WTC11 (cell line): Measurements from ENCODE around the gene FHIT. TPM values are rescaled to one million over a fixed set of nuclear protein-coding genes. Genes with fewer than 3 reads are reported as not detected.

Source experiments
- ATAC-seq: fragments of 200-7000 bp; cut with Tn5 transposase; 2 replicates; pipeline ENCODE4 v1.10.0; 2021; ENCODE audit warnings: mild to moderate bottlenecking, moderate library complexity
- CTCF ChIA-PET: fragments of 300-600 bp; sonication (Branson Sonifier 250); formaldehyde crosslinking; loops from one replicate; lab custom pipeline; 2021; ENCODE audit warnings: antibody characterized with exemption; lab: Charles Lee
- POLR2A ChIA-PET: fragments of 350-600 bp; sonication (Branson Sonifier 250); formaldehyde crosslinking; loops from one replicate; lab custom pipeline; 2021; ENCODE audit warnings: antibody characterized with exemption; lab: Charles Lee
- DNase-seq: peaks from one replicate; pipeline ENCODE4 v3.0.0; 2021; ENCODE audit warnings: low spot score
- H3K27ac Mint-ChIP-seq: 2 replicates; pipeline ENCODE4 v1.8.0; 2021; ENCODE audit warnings: mixed read lengths
- H3K27me3 Mint-ChIP-seq: 2 replicates; pipeline ENCODE4 v1.8.0; 2021; ENCODE audit warnings: low read depth, mild to moderate bottlenecking, moderate library complexity, mixed read lengths
- H3K36me3 Mint-ChIP-seq: 2 replicates; pipeline ENCODE4 v1.8.0; 2021; ENCODE audit warnings: mixed read lengths
- H3K4me1 Mint-ChIP-seq: 2 replicates; pipeline ENCODE4 v1.8.0; 2022; ENCODE audit warnings: mixed read lengths
- H3K4me3 Mint-ChIP-seq: 2 replicates; pipeline ENCODE4 v1.8.0; 2021; ENCODE audit warnings: mild to moderate bottlenecking, moderate library complexity, mixed read lengths
- H3K9me3 Mint-ChIP-seq: 2 replicates; pipeline ENCODE4 v1.8.0; 2021; ENCODE audit warnings: mixed read lengths
- CREB1 ChIP-seq: sonication (generic); formaldehyde crosslinking; IDR thresholded peaks from 2 replicates; pipeline ENCODE4 v1.8.0; 2023; ENCODE audit warnings: mild to moderate bottlenecking, missing genetic modification reagents
- FOXJ3 ChIP-seq: sonication (generic); formaldehyde crosslinking; IDR thresholded peaks from 2 replicates; pipeline ENCODE4 v1.9.0; 2021; ENCODE audit warnings: missing genetic modification reagents, mild to moderate bottlenecking, borderline replicate concordance
- MYBL2 ChIP-seq: sonication (generic); formaldehyde crosslinking; IDR thresholded peaks from 2 replicates; pipeline ENCODE4 v1.8.1; 2023; ENCODE audit warnings: mild to moderate bottlenecking, moderate library complexity, missing genetic modification reagents
- NFATC4 ChIP-seq: fragments of 250-450 bp; sonication (Bioruptor Pico); IDR thresholded peaks from 2 replicates; pipeline ENCODE4 v1.9.0; 2021; ENCODE audit warnings: mild to moderate bottlenecking
- RELA ChIP-seq: sonication (generic); formaldehyde crosslinking; IDR thresholded peaks from 2 replicates; pipeline ENCODE4 v1.8.1; 2022; ENCODE audit warnings: missing genetic modification reagents, mild to moderate bottlenecking, borderline replicate concordance
- TEAD1 ChIP-seq: sonication (generic); formaldehyde crosslinking; IDR thresholded peaks from 2 replicates; pipeline ENCODE4 v1.8.0; 2022; ENCODE audit warnings: mild to moderate bottlenecking, missing genetic modification reagents
- ZNF219 ChIP-seq: sonication (generic); formaldehyde crosslinking; IDR thresholded peaks from 2 replicates; pipeline ENCODE4 v1.8.0; 2023; ENCODE audit warnings: missing genetic modification reagents, mild to moderate bottlenecking, borderline replicate concordance
- total RNA-seq: library from RNA; stranded (reverse); gene quantifications from 3 replicates; pipeline ENCODE4 v1.2.3, GENCODE V29; 2021
- TF ChIP-seq, protein P1 (sequence below): sonication (generic); formaldehyde crosslinking; IDR thresholded peaks from 2 replicates; pipeline ENCODE4 v1.8.1; 2023; ENCODE audit warnings: mild to moderate bottlenecking, missing genetic modification reagents, moderate library complexity
- TF ChIP-seq, protein P2 (sequence below): sonication (generic); formaldehyde crosslinking; IDR thresholded peaks from 2 replicates; pipeline ENCODE4 v1.8.1; 2023; ENCODE audit warnings: mild to moderate bottlenecking, missing genetic modification reagents, moderate library complexity
- TF ChIP-seq, protein P3 (sequence below): fragments of 250-450 bp; sonication (Bioruptor Pico); conservative IDR thresholded peaks from 2 replicates; pipeline ENCODE4 v1.9.0; 2021; ENCODE audit warnings: mild to moderate bottlenecking
- TF ChIP-seq, protein P4 (sequence below): fragments of 250-450 bp; sonication (Bioruptor Pico); IDR thresholded peaks from 2 replicates; pipeline ENCODE4 v1.9.0; 2021; ENCODE audit warnings: mild to moderate bottlenecking
- TF ChIP-seq, protein P5 (sequence below): sonication (generic); formaldehyde crosslinking; IDR thresholded peaks from 2 replicates; pipeline ENCODE4 v1.8.1; 2022; ENCODE audit warnings: missing genetic modification reagents, borderline replicate concordance
- TF ChIP-seq, protein P6 (sequence below): sonication (generic); formaldehyde crosslinking; IDR thresholded peaks from 2 replicates; pipeline ENCODE4 v1.8.1; 2023; ENCODE audit warnings: mild to moderate bottlenecking, missing genetic modification reagents, borderline replicate concordance
- TF ChIP-seq, protein P7 (sequence below): sonication (generic); formaldehyde crosslinking; IDR thresholded peaks from 2 replicates; pipeline ENCODE4 v1.8.1; 2022; ENCODE audit warnings: low read depth, missing genetic modification reagents, borderline replicate concordance
- TF ChIP-seq, protein P8 (sequence below): fragments of 250-450 bp; sonication (Bioruptor Pico); IDR thresholded peaks from 2 replicates; pipeline ENCODE4 v1.9.0; 2021; ENCODE audit warnings: moderate library complexity, mild to moderate bottlenecking, inconsistent platforms, borderline replicate concordance

The FHIT gene
- total RNA-seq, 1 experiment from 2014 or later: 2.6 TPM

DNA sequence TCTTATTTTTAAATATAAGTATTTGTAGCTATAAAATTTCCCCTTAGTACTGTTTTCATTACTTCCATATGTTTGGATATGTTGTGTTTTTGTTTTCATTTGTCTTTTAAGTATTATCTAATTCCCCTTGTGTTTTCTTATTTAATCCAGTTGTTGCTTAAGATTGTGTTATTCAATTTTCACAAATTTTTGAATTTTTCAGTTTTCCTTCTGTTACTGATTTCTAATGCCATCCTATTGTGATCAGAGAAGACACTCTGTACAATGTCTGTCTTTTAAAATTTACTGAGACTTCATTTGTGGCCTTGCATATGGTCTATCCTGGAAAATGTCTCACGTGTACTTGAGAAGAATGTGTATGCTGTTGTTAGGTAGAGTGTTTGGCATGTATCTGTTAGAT, 1405.9 kb downstream of the FHIT start (continued):
- TF ChIP-seq ZNF219 (CRISPR knock-in tag): no peak
- TF ChIP-seq, protein P1, sequence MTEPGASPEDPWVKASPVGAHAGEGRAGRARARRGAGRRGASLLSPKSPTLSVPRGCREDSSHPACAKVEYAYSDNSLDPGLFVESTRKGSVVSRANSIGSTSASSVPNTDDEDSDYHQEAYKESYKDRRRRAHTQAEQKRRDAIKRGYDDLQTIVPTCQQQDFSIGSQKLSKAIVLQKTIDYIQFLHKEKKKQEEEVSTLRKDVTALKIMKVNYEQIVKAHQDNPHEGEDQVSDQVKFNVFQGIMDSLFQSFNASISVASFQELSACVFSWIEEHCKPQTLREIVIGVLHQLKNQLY (CRISPR knock-in tag): no peak
- TF ChIP-seq, protein P2, sequence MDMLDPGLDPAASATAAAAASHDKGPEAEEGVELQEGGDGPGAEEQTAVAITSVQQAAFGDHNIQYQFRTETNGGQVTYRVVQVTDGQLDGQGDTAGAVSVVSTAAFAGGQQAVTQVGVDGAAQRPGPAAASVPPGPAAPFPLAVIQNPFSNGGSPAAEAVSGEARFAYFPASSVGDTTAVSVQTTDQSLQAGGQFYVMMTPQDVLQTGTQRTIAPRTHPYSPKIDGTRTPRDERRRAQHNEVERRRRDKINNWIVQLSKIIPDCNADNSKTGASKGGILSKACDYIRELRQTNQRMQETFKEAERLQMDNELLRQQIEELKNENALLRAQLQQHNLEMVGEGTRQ: no peak

DNA sequence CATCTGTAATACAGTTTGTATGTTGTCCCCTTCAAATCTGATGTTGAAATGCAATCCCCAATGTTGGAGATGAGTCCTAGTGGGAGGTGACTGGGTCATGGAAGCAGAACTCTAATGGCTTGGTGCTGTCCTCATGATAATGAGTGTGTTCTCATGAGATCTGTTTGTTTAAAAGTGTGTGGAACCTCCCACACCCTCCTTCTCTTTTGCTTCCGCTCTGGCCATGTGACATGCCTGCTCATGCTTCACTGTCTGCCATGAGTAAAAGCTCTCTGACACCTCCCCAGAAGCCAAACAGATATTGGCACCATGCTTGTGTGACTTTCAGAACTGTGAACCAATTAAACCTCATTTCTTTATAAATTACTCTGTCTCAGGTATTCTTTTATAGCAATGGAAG, 1407.4 kb downstream of the FHIT start:
- TF ChIP-seq FOXJ3 (CRISPR knock-in tag) (no peak), CREB1 (CRISPR knock-in tag) (no peak), TEAD1 (CRISPR knock-in tag) (no peak), MYBL2 (CRISPR knock-in tag) (no peak), RELA (CRISPR knock-in tag) (no peak)
- TF ChIP-seq, protein P3, sequence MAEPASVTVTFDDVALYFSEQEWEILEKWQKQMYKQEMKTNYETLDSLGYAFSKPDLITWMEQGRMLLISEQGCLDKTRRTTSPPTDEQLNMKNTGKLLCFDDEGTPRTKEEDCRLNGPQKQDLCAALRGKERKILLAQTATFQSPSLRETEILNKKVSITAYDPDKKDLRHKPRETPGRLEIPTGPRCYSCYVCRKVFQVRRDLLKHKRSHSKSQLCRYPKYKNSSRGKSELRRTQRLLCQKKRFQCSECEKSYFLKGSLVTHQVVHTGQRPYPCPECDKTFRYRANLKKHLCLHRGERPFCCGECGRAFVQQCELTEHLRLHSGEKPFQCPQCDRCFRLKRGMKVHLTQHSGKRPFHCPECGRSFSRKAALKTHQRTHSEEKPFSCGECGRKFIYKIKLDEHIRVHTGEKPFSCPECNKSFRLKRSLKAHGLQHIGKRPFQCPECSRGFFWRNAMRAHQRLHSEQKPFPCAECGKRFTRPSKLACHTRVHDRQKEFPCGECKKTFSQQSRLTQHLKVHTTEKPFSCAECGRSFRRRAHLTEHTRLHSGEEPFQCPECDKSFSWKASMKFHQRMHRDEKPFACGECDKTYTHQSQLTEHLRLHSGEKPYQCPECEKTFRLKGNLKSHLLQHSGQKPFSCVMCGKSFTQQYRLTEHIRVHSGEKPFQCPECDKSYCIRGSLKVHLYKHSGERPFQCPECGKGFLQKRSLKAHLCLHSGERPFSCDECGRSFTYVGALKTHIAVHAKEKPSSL (CRISPR knock-in tag): no peak
- TF ChIP-seq, protein P4, sequence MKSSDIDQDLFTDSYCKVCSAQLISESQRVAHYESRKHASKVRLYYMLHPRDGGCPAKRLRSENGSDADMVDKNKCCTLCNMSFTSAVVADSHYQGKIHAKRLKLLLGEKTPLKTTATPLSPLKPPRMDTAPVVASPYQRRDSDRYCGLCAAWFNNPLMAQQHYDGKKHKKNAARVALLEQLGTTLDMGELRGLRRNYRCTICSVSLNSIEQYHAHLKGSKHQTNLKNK (CRISPR knock-in tag): no peak
- TF ChIP-seq, protein P5, sequence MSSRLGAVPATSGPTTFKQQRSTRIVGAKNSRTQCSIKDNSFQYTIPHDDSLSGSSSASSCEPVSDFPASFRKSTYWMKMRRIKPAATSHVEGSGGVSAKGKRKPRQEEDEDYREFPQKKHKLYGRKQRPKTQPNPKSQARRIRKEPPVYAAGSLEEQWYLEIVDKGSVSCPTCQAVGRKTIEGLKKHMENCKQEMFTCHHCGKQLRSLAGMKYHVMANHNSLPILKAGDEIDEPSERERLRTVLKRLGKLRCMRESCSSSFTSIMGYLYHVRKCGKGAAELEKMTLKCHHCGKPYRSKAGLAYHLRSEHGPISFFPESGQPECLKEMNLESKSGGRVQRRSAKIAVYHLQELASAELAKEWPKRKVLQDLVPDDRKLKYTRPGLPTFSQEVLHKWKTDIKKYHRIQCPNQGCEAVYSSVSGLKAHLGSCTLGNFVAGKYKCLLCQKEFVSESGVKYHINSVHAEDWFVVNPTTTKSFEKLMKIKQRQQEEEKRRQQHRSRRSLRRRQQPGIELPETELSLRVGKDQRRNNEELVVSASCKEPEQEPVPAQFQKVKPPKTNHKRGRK: no peak
- TF ChIP-seq, protein P6, sequence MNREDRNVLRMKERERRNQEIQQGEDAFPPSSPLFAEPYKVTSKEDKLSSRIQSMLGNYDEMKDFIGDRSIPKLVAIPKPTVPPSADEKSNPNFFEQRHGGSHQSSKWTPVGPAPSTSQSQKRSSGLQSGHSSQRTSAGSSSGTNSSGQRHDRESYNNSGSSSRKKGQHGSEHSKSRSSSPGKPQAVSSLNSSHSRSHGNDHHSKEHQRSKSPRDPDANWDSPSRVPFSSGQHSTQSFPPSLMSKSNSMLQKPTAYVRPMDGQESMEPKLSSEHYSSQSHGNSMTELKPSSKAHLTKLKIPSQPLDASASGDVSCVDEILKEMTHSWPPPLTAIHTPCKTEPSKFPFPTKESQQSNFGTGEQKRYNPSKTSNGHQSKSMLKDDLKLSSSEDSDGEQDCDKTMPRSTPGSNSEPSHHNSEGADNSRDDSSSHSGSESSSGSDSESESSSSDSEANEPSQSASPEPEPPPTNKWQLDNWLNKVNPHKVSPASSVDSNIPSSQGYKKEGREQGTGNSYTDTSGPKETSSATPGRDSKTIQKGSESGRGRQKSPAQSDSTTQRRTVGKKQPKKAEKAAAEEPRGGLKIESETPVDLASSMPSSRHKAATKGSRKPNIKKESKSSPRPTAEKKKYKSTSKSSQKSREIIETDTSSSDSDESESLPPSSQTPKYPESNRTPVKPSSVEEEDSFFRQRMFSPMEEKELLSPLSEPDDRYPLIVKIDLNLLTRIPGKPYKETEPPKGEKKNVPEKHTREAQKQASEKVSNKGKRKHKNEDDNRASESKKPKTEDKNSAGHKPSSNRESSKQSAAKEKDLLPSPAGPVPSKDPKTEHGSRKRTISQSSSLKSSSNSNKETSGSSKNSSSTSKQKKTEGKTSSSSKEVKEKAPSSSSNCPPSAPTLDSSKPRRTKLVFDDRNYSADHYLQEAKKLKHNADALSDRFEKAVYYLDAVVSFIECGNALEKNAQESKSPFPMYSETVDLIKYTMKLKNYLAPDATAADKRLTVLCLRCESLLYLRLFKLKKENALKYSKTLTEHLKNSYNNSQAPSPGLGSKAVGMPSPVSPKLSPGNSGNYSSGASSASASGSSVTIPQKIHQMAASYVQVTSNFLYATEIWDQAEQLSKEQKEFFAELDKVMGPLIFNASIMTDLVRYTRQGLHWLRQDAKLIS: no peak
- H3K36me3 Mint-ChIP-seq: peaks cover 4% of the 10 kb centered on the region; the same call in 1 of the 2 replicates
- H3K9me3 Mint-ChIP-seq: peaks cover 11% of the 10 kb centered on the region
- no peak overlapping the region for H3K4me3 Mint-ChIP-seq
- H3K27ac Mint-ChIP-seq: no peak overlapping the region
- CTCF ChIA-PET: no interaction called here
- DNase-seq (no peak), ATAC-seq (no peak)
- H3K4me1 Mint-ChIP-seq: no peaks in the 10 kb centered on the region
- POLR2A ChIA-PET: no interaction called here
- H3K27me3 Mint-ChIP-seq: no peaks in the 10 kb centered on the region

DNA sequence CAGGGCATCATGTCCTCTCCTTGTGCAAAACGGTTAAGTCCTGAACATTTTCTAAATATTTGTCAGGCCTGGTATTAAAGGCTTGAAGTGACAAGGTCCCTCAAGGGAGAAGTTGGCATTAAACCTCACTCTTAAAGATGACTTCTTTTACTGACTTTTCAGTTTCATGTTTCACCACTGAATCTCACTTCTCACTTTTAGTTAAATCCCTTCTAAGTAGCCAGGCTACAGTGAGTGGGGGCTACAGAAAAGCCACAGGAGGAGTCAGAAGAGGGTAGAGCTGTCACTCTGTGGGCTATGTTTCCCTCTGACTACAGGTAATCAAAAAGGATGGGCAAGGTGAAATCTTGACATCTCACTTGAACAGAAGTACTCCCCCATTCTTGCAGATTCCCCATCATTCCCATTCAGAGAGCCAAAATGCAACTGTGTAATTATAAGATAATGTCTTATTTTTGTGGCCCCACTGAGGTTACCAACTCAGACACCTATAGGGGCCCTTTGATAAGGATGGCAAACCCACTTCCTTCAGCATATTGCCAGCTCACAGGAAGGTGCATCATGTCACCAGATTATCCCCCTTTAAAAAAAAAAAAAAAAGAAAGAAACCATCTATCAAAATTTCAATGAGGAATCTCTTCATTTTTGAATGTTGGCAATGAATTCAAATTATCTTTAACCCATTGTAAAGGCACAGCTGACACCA, 1411.3 kb downstream of the FHIT start:
- H3K27ac Mint-ChIP-seq: no peak overlapping the region
- no peaks in the 10 kb centered on the region for H3K4me1 Mint-ChIP-seq
- no peak overlapping the region for H3K4me3 Mint-ChIP-seq
- H3K27me3 Mint-ChIP-seq: no peaks in the 10 kb centered on the region
- ChIA-PET POLR2A (no interaction called here), CTCF (no interaction called here)
- H3K36me3 Mint-ChIP-seq: no peaks in the 10 kb centered on the region
- ATAC-seq (no peak), DNase-seq (no peak)
- peaks cover 6% of the 10 kb centered on the region; the same call in 1 of the 2 replicates for H3K9me3 Mint-ChIP-seq
- TF ChIP-seq, protein P7, sequence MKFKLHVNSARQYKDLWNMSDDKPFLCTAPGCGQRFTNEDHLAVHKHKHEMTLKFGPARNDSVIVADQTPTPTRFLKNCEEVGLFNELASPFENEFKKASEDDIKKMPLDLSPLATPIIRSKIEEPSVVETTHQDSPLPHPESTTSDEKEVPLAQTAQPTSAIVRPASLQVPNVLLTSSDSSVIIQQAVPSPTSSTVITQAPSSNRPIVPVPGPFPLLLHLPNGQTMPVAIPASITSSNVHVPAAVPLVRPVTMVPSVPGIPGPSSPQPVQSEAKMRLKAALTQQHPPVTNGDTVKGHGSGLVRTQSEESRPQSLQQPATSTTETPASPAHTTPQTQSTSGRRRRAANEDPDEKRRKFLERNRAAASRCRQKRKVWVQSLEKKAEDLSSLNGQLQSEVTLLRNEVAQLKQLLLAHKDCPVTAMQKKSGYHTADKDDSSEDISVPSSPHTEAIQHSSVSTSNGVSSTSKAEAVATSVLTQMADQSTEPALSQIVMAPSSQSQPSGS (CRISPR knock-in tag): no peak
- TF ChIP-seq, protein P2: no peak
- TF ChIP-seq, protein P3 (CRISPR knock-in tag): no peak
- no peak for TF ChIP-seq NFATC4 (CRISPR knock-in tag)
- TF ChIP-seq, protein P8, sequence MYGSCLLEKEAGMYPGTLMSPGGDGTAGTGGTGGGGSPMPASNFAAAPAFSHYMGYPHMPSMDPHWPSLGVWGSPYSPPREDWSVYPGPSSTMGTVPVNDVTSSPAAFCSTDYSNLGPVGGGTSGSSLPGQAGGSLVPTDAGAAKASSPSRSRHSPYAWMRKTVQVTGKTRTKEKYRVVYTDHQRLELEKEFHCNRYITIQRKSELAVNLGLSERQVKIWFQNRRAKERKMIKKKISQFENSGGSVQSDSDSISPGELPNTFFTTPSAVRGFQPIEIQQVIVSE (CRISPR knock-in tag): no peak
